TTC549 (cell line): ENCODE data around the gene IQCE.
"Not testable (repeated sequence)": the region's sequence is repeated elsewhere in the genome, so short reads cannot be mapped to it uniquely, and the experiment has no call there.

Source experiments
- FAIRE-seq: peaks from 2 replicates; lab custom pipeline; 2012; peaks lifted over from hg19 to GRCh38; lab: Jason Lieb, UNC

Gene IQCE

DNA sequence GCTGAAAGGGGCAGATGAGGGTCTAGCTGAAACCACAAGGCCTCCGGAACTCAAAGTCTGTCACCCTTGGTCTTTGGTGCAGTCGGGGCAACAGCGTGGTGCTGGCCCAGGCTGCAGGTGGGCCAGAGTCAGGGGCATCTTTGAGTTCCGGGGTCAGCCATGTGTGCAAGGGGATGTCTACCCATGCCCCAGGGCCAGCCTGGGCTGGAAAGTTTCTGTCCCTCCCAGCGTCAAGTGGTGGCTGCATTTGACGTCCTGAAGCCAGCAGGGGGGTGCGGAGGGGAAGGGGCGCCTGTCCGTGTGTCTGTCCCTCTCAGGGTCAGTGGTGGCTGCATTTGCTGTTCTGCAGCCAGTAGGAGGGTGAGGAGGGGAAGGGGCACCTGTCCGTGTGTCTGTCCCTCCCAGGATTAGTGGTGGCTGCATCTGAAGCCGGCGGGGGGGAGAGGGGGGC lies 4.1 kb upstream of the IQCE start:
- FAIRE-seq = no peak

- no peak for FAIRE-seq
Measured at GRCh38 chr7:2555121-2556052, 3.4 kb upstream of the IQCE start, which contains the start of gene BRAT1. TSS of gene BRAT1 (minus strand) at chr7:2555524. CDS start at chr7:2554431, 1,093 bp downstream.

DNA sequence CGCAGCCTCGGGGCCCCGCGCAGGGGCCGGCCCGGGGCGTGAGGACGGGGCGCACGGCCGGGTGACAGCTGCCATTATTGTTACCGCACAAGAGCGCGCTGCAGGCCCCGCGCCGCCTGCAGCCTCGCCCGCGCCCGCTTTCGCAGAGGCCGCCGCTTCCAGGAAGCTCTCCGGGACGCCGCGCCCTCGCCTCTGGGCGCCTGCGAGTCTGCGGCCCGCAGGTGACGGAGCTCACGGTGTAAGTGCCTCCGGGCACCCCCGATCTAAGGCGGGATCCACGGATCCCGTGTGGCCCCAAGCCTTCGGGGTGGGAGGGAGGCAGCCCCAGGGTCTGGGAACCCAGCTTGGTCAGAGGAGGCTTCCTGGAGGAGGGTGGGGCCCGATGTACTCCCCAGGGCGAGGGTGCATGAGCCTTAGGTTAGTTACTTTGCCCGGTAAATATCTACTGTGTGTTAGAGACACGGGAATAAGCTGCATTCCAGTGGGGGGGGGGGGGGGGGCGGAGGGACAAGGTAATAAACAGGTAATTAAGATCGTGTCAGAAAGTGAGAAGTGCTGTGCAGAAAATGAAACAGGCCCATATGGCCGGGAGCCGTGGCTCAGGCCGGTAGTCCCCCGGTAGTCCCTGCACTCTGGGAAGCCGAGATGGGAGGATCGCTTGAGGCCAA lies 638 bp downstream of the IQCE start:
- FAIRE-seq = no peak

DNA sequence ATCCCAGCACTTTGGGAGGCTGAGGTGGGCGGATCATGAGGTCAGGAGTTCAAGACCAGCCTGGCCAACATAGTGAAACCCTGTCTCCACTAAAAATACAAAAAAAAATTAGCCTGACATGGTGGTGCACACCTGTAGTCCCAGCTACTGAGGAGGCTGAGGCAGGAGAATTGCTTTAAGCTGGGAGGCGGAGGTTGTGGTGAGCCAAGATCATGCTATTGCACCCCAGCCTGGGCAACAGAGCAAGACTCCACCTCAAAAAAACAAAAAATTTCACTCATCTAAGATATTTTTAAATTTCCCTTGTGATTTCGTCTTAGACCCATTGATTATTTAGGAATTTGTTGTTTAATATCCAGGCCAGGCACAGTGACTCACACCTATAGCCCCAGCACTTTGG lies 5.2 kb downstream of the IQCE start:
- FAIRE-seq = not testable (repeated sequence)

DNA sequence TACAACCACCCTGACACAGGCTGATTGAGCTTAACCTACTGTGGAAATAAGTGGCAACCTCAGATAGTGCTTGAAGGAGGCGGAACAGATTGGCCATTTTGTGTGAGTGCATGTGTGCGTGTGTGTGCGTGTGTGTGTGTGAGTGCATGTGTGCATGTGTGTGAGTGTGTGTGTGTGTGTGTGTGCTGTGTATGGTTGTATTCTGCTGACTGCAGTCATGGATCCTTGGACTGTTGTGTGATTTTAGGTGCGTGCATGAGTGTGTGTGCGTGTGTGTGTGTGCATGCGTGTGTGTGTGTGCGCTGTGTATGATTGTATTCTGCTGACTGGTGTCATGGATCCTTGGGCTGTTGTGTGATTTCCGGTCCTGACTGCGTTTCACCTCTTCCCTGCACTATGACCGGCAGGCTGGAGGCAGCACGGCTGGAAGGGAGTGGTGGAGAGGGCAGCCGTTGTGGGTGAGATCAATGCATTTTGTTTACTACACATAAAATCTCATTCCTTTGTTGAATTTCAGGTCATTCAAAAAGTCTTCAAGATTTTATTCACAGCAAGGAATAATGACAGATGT lies 6.3 kb downstream of the IQCE start:
- FAIRE-seq = no peak

GRCh38 chr7:2566348-2566889 lies 7.6 kb downstream of the IQCE start:
- FAIRE-seq = no peak

GRCh38 chr7:2566890-2567678 lies 8.3 kb downstream of the IQCE start:
- no peak for FAIRE-seq

GRCh38 chr7:2567679-2568278 lies 9.0 kb downstream of the IQCE start:
- FAIRE-seq = no peak

DNA sequence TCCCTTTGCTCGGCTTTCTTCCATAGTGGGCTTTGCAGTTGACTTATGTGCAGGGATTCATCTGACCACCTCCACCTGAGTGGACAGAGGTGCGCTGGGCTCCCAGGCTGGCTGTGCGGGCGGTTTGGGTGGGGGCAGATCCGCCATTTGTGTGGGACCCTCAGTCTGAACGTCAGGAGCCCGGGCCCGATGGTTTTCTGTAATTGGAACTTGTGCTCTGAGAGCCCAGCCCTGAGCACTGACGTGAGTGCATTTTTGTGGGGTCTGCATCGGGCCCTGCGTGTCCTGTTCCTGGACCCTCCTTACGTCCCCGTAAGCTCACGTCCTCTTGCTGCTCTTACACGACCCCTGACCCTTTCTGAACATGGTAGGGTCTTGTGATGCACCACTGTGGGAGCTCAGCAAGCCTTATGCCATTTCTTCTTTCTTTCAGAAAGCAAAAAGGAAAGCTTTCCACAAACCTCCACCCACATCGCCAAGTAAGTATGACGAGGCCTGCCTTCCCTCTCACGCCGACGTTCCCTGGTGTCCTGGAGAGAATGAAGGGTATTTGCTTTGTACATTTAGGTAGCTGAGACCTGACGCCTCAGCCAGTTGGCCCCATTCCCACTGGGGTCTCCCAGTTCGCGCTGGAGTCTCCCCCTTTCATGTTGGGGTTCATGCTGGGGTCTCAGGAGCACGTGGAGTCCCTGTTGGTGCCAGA lies 9.9 kb downstream of the IQCE start:
- FAIRE-seq = no peak

DNA sequence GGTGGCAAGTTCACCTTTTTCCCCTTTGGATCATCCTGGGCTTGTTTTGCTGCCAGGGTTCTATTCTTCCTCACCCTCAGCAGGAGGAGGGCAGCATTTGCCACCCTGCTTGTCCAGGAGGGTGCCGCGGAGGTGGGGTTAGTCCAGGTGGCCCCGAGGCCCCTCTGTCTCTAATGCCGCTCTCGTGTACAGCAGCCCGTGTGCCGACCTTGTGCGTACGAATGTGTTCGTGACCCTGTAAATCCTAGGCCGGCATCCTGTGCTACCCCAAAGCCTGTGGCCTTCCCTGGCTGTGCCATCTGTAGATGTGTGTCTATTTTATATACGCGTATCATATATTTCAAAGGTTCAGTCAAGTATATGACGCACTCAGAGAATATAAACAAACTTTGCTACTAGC lies 10.6 kb downstream of the IQCE start:
- no peak for FAIRE-seq

GRCh38 chr7:2570021-2570420 lies 11.2 kb downstream of the IQCE start:
- FAIRE-seq = no peak

- no peak for FAIRE-seq
Measured at GRCh38 chr7:2571409-2571808, 12.6 kb downstream of the IQCE start.

DNA sequence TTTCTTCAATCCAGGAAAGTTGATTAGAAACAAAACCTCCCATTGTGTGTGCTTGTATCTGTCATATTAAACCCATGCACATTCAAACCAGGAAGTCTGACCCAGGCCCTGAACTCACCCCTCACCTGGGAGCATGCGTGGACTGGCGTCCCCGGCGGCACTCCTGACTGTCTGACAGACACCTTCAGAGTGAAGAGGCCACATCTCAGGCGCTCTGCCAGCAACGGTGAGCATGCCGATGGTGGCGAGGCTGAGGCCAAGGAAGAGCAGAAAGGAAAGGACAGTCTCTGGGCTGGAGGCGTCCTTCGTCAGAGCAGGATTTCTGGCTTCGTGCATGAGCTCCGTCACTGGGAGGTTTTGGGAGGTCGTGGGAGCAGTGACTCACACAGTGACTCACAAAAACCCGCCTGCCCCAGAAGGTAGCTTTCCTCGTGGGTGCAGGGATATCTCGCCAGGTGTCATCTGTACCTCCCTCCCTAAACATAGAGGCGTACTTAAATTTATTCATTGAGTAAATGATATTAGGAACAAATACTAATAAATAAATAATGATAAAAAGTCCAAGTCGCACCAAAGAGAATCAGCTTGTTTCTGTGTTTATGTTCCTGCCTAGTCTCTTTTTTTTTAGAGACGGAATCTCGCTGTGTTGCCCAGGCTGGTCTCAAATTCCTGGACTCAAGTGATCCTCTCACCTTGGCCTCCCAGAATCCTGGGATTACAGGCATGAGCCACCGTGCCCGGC lies 13.5 kb downstream of the IQCE start:
- no peak for FAIRE-seq

DNA sequence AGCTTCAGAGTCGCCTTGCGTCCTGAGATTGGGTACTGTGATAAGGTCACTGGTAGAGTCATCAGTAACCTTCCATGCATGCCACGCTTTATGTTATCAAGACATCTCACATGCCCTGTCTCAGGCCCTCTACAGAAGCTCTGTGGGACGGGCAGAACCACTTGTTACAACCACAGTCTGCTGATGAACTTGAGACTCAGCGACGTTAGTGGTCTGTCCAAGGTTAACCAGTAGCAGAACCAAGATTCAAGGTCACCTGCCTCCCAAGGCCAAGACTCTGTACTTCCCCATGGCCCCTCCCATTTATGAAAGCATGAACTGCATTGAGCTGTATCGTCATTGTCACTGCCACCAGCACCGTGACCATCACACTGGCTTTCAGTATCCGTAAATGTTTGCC lies 15.0 kb downstream of the IQCE start:
- FAIRE-seq = no peak

DNA sequence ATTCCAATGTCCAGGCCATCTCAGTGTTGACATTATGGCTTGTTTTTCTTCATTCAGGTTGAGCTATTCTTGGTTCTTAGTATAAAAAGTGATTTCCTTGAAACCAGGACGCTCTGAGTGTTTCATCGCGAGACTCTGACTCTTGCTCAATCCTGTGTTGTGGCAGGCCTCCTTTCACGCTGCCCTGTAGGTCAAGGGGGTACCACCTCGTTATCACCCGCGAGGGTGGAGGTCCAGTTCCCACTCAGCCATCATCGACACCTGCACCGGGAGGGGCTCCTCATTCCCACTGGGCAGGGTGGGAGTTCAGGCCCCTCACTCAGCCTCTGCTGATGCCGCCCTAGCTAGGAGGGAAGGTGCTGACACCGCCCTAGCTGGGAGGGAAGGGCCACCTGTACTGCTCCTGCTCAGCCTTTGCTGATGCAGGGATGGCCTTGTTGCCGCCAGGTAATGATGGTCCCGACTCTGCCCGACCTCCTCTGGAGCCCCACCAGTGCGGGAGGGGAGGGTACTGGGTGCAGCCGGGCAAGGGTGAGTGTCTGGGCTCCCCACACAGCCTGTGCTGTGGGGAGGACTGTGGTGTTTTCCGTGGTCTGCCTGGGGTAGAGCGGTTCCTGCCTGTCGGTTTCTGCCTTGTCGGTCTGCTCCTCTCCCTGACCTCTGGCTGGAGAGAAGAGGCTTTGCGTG lies 16.4 kb downstream of the IQCE start:
- FAIRE-seq = no peak

GRCh38 chr7:2575733-2576340 lies 17.1 kb downstream of the IQCE start:
- FAIRE-seq = no peak

DNA sequence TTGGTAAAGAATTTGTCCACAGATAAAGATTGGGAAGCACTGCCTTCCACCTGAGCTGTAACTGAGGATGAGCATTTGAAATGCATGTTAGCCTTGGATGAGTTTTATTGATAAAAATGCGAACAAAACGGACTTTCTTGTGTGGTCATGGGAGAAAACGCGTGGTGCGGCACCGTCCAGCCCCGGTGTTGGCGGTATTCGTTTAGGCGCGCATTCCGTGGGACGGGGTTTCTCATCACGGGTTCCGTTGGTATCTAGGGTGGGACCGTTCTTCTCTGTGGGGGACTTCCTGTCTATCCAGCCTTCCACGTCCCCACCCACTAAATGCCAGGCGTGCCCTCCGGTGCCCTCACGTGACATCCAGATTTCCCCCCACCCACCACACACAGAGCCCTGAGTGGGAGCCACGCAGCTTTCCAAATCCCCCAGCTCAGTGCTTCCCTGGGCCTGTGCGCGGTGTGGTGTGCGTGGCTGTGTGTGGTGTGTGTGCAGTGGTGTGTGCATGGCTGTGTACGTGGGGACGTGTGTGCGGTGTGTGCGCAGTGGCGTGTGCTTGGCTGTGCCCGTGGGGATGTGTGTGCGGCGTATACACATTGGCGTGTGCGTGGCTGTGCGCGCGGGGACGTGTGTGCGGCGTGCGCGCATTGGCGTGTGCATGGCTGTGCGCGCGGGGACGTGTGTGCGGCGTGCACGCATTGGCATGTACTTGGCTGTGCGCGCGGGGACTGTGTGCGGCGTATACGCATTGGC lies 18.1 kb downstream of the IQCE start:
- no peak for FAIRE-seq

- no peak for FAIRE-seq
Measured at GRCh38 chr7:2577914-2578680, 19.3 kb downstream of the IQCE start.
